ENCODE results near the gene EPS8.

GRCh38 chr12:15837141-15837790, 48.1 kb upstream of the EPS8 start:
- TF ChIP-seq CTCF (IDR thresholded peaks at IDR 0.05) (no peak), POLR2A (IDR thresholded peaks at IDR 0.05) (no peak)
